VCaP (cell line): Measurements from ENCODE around the gene RPL9.

Source experiments
- H3K27ac ChIP-seq: fragments of 450-650 bp; 2 replicates; pipeline ENCODE4 v1.5.1; 2017
- TF ChIP-seq, protein P1 (sequence below): fragments of 450-650 bp; conservative IDR thresholded peaks from 2 replicates; pipeline ENCODE4 v1.5.1; 2017; ENCODE audit warnings: mild to moderate bottlenecking, moderate library complexity

RPL9 gene

GRCh38 chr4:39456946-39457763, 1.6 kb downstream of the RPL9 start:
- H3K27ac ChIP-seq = peak overlapping the region; percentile 93
- TF ChIP-seq, protein P1, sequence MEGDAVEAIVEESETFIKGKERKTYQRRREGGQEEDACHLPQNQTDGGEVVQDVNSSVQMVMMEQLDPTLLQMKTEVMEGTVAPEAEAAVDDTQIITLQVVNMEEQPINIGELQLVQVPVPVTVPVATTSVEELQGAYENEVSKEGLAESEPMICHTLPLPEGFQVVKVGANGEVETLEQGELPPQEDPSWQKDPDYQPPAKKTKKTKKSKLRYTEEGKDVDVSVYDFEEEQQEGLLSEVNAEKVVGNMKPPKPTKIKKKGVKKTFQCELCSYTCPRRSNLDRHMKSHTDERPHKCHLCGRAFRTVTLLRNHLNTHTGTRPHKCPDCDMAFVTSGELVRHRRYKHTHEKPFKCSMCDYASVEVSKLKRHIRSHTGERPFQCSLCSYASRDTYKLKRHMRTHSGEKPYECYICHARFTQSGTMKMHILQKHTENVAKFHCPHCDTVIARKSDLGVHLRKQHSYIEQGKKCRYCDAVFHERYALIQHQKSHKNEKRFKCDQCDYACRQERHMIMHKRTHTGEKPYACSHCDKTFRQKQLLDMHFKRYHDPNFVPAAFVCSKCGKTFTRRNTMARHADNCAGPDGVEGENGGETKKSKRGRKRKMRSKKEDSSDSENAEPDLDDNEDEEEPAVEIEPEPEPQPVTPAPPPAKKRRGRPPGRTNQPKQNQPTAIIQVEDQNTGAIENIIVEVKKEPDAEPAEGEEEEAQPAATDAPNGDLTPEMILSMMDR = no peak

GRCh38 chr4:39455486-39455885, 3.2 kb downstream of the RPL9 start:
- H3K27ac ChIP-seq = no peak overlapping the region
- TF ChIP-seq, protein P1 = no peak

DNA sequence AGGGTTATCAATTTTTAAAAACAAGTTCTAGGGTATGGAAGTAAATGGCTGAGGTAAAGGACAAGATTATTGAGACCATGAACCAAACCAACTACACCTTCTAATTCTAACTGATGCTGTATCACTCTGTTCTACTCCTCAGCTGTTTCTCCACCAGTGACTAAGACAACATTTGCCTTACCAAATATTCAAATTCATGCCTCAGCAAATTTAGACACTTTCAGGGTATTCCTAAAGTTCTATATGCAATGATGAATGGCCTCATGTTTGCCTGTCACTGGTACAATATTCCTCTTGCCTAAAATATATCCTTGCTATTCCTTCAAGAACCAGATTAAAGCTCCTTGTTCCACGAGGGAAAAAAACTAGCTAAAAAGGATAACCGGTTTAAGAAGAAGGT, 5.0 kb downstream of the RPL9 start:
- TF ChIP-seq, protein P1 = no peak
- no peak overlapping the region for H3K27ac ChIP-seq

- H3K27ac ChIP-seq = no peak overlapping the region
Measured at GRCh38 chr4:39452860-39453587, 5.7 kb downstream of the RPL9 start.

GRCh38 chr4:39452153-39452859, 6.4 kb downstream of the RPL9 start:
- 0 out of 2 replicates have a peak overlapping the region, but pooled peaks have one; percentile 6 for H3K27ac ChIP-seq
- TF ChIP-seq, protein P1 = no peak

More at GRCh38 chr4:39452860-39453587, 5.7 kb downstream of the RPL9 start:
- TF ChIP-seq, protein P1 = no peak

DNA sequence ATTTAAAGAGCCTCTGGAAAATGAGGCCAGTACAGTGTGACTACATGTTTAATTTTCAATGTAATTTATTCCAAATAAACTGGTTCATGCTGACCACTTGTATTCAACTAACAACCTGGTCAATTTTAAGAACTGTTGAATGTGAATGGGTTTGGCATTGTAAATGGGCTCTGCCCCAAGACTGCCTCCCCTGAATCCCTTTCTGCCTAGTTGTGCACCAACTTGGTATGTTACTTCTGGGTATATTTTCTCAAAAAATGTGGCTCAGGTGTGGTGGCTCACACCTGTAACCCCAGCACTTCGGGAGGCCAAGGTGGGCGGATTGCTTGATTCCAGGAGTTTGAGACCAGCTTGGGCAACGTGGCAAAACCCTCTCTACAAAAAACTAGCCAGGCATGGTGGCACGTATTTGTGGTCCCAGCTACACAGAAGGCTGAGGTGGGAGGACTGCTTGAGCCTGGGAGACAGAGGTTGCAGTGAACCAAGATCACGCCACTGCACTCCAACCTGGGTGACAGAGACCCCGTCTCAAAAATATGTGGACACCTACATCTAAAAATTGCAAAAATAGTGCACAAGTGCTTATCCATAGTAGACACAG, 7.2 kb downstream of the RPL9 start:
- TF ChIP-seq, protein P1 = no peak
- H3K27ac ChIP-seq = peak overlapping the region; percentile 6; the same call in 1 of the 2 replicates
